MM.1S (cell line): Measurements from ENCODE around the gene NCAM2.

Experiments
- EZH2 ChIP-seq: fragments of 300-600 bp; sonication (generic); optimal IDR thresholded peaks from 2 replicates; pipeline ENCODE3; 2017; ENCODE audit warnings: low read depth, mild to moderate bottlenecking, antibody characterized with exemption, low read length, mixed read lengths
- EZH2phosphoT487 ChIP-seq: fragments of 300-600 bp; sonication (generic); IDR thresholded peaks from 2 replicates; pipeline ENCODE4 v1.6.1; 2018; ENCODE audit warnings: antibody characterized with exemption, low read length
- TF ChIP-seq, protein P1 (sequence below): fragments of 300-600 bp; sonication (generic); IDR thresholded peaks from 2 replicates; pipeline ENCODE4 v1.5.1; 2016; ENCODE audit warnings: antibody characterized with exemption, low read length, mixed read lengths

DNA sequence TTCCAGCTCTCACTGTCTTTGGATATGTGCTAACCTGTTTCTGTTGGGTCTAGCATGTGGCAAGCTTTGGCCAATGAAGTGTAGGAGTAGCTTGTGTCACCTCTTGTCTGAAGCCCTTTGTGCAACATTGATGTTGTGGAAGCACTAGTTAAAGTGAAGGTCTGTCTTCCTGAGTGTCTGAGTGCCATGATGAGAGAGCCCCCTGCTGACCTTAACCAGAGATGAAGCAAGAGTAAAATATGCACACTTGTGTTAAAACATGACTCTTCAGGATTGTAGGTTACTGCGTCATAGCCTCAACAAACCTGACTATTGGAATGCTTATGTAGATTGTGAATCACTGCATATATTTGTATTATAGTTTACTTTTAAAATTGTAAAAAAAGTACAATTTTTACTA lies 103.7 kb downstream of the NCAM2 start:
- TF ChIP-seq, protein P1, sequence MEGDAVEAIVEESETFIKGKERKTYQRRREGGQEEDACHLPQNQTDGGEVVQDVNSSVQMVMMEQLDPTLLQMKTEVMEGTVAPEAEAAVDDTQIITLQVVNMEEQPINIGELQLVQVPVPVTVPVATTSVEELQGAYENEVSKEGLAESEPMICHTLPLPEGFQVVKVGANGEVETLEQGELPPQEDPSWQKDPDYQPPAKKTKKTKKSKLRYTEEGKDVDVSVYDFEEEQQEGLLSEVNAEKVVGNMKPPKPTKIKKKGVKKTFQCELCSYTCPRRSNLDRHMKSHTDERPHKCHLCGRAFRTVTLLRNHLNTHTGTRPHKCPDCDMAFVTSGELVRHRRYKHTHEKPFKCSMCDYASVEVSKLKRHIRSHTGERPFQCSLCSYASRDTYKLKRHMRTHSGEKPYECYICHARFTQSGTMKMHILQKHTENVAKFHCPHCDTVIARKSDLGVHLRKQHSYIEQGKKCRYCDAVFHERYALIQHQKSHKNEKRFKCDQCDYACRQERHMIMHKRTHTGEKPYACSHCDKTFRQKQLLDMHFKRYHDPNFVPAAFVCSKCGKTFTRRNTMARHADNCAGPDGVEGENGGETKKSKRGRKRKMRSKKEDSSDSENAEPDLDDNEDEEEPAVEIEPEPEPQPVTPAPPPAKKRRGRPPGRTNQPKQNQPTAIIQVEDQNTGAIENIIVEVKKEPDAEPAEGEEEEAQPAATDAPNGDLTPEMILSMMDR = peak; percentile 36
- no peak for TF ChIP-seq EZH2
- TF ChIP-seq EZH2phosphoT487 = no peak
